DMS 273 treated with DMSO at 0.1 percent for 48 hours (cell line): ENCODE data around the gene CUX1.
"Not testable (repeated sequence)": the region's sequence is repeated elsewhere in the genome, so short reads cannot be mapped to it uniquely, and the experiment has no call there.

Source experiments
- DNase-seq: peaks from one replicate; lab custom pipeline; 2025; lab: John Stamatoyannopoulos, UW

Gene CUX1

GRCh38 chr7:101985057-101985902, 167.9 kb downstream of the CUX1 start:
- DNase-seq = no peak

GRCh38 chr7:101985903-101986734, 168.7 kb downstream of the CUX1 start:
- DNase-seq = no peak

DNA sequence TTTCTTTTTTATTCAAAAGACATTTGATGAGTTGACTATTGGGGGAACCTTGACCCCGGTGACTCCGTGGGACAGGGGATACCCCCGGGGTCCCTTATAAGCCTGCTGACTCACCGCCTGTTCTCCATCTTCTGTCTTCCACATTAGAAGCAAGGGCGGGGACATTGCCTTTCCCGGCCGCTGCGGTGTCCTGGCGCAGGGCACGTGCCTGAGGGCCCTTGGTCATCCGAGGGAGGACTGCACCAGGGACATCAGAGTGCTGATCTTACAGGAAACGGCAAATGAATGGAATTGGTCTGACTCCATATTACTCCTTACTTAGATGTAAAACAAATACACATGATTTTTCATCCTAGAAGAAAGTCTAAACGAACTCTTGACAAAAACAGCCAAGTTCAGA, 170.1 kb downstream of the CUX1 start:
- DNase-seq = no peak

- DNase-seq = not testable (repeated sequence)
Observed at GRCh38 chr7:101988060-101988459, 170.6 kb downstream of the CUX1 start.

GRCh38 chr7:101988513-101988912, 171.1 kb downstream of the CUX1 start:
- no peak for DNase-seq

GRCh38 chr7:101989101-101989500, 171.7 kb downstream of the CUX1 start:
- DNase-seq = no peak

GRCh38 chr7:101990811-101991418, 173.5 kb downstream of the CUX1 start:
- no peak for DNase-seq

DNA sequence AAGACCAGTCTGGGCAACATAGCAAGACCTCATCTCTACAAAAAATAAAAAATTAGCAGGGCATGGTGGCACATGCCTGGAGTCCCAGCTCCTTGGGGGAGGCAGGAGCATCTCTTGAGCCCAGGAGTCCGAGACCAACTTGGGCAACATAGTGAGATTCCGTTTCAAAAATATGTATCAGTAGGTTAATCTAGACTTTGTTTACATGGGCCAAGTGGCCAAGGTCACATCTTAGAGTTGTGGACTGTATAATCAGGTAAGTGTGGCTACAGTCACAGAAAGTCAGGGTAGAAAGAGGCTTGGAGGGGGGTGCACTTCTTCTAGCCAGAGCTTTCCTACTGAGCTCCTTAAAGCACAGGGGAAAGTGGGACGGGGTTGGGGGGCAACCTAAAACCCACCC, 174.4 kb downstream of the CUX1 start:
- no peak for DNase-seq

DNA sequence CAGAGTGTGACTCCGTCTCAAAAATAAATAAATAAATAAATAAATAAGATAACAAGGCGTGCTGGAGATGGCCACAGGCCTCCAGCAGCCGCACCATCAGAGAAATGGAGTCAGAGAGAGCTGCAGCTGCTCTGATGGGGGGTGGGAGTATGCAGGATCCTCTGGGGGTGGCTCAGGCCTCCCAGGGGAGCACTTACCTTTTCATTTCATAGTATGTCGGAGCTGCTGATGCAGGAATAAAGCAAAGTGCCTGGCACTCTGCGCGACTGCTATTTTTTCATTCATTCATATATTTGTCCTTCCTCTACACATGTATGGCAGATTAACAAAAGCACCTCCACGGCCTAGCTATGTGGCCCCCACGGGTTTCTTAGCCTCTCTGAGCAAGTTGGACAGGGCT, 175.9 kb downstream of the CUX1 start:
- DNase-seq = no peak

- DNase-seq = no peak
Observed at GRCh38 chr7:101995121-101995520, 177.7 kb downstream of the CUX1 start.

DNA sequence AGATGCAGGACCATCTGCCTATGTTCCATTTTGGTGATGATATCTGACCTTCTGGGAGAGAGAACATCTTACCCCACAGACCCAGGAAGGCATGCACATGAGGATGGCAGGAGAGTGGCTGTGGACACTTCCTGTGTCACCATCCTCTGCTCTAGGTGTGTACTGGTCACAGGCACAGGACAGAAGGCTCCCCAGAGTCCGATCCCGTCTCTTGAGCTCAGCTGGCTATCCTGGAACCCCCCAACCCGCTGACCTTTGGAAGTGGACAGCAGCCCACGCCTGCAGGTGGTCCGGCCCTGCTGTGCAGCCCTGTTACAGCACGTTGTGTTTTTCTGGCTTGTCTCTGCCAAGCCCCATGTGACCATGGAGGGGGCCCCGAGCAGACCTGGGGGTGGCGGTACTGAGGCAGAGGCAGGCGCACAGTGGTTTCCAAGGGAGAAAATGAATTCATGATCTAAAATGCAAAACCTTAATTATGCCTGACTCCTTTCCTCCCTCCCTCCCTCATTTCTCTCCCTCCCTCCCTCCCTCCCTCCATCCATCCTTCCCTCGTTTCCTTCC, 178.8 kb downstream of the CUX1 start:
- DNase-seq = no peak

DNA sequence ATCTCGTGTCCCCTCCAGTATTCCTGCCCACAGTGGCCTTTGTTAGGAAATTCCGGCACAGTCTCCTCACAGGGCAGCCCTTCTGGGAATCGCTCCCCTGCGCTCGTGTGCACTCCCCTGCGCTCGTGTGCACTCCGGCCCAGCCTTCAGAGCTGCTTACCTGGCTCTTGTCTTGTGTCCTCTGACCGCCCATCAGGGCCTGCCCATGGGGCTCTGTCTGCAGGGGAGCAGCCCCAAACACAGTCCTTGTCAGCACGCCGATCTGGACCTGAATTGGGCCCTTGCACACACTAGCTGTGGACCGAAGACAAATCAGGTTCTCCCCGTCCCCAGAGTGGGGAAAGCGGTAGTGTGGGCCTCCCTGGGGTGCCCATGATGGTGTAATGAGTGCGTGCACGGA, 179.4 kb downstream of the CUX1 start:
- no peak for DNase-seq

DNA sequence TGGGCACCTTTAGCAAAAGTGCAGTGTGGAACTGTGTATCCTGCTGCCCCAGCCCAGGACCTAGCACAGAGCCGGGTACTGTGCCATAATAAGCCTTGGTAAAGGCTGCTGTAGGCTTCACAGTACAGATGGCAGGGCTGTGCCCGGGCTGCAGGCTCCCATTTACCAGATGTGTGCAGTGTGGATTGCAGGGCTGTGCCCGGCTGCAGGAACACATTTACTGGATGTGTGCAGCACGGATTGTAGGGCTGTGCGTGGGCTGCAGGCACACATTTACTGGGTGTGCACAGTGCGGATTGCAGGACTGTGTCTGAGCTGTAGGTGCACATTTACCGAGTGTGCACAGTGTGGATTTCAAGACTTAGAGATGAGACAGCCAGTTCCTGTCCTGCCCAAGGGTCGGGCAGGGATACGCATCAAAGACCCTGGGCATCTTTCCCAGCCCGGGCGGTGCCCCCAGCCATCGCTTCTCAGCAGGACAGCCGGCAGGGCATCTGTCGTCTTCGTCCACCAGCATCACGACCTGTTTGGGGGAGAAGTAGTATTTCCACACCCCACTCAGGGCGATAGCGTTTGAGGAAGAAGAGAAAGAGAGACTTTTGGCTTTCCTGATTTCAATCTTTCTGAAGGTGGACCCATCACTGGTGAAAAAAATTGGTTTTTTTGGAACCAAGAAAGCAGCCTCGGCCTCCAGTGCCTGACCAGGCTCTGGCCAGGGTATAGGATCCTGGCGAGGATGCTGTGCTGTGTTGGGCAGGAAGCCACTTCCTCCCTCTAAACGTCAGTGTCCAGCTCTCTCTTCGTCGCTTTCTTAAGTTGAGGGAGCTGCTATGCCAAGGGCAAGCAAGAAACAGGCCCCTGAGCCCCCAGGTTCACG, 180.8 kb downstream of the CUX1 start:
- no peak for DNase-seq

DNA sequence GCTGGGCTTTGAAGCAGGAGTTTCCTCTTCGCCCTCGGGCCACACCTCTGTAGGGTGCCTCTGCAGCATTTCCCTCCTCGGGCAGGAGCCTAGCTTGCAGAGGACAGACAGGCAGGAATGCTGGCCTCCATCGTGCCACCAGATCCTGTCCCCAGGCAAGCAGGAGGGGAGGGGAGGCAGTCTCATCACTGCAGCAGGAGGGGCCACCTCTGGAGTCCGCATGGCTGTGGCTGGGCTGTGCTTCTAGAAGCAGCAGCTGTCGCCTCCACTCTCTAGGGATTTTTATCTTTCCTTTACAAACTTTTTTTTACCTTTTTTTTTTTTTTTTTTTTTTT, 181.4 kb downstream of the CUX1 start:
- DNase-seq = no peak

DNA sequence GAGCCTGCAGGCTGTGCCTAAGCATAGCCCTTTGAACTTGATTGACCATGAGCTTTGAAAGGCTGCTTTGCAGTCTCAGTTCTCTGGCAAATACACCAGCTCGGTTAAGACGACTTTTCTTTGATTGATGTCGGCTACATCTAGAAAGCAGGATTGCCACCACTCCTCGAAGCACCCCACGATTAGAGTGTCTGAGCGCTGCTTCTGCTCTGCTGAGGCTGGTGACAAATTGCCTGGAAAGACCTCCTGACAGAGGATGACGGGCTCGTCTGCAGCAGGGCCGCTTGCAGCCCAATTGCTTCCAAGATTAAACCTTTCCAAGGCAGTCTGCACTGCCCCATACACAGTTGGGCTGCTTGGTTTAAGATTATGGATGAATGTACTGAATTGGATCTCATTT, 182.0 kb downstream of the CUX1 start:
- DNase-seq = no peak

DNA sequence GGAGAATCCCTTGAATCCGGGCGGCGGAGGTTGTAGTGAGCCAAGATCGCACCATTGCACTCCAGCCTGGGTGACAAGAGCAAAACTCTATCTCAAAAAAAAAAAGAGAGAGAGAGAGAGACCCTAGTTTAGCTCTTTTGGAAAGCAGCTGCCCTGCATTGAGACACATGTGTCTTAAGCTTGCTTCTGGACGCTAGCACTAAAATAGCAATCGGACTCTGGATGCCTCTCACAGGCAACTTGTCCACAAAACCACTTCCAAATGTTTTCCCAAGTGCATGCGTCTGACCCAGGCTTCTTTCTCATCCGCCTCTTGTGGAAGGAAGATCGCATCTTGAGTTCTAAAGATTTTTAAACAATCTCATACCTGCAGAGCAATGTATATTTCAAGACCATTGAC, 182.7 kb downstream of the CUX1 start:
- no peak for DNase-seq

GRCh38 chr7:102004229-102004628, 186.8 kb downstream of the CUX1 start:
- DNase-seq = no peak

- no peak for DNase-seq
Observed at GRCh38 chr7:102004848-102005247, 187.4 kb downstream of the CUX1 start.

GRCh38 chr7:102005933-102006480, 188.6 kb downstream of the CUX1 start:
- DNase-seq = no peak

DNA sequence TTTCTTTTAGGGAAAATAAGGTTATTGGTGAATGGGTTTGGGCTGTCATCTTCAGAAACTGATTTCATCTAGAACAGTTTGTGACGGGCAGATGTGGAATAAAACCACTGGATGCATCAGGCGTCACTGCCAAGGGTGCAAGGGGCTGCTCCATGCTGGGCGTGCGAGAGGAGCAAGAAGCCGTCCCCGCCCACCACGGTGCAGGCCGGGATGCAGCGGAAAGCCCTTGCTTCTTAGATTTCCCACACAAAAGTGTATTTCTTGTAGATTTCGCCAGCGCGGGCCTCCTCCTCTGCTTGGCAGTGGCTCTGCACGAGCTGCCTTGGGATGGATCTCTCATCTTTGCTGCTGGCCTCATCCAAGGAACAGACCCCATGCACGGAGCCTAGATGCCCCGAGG, 189.3 kb downstream of the CUX1 start:
- no peak for DNase-seq

DNA sequence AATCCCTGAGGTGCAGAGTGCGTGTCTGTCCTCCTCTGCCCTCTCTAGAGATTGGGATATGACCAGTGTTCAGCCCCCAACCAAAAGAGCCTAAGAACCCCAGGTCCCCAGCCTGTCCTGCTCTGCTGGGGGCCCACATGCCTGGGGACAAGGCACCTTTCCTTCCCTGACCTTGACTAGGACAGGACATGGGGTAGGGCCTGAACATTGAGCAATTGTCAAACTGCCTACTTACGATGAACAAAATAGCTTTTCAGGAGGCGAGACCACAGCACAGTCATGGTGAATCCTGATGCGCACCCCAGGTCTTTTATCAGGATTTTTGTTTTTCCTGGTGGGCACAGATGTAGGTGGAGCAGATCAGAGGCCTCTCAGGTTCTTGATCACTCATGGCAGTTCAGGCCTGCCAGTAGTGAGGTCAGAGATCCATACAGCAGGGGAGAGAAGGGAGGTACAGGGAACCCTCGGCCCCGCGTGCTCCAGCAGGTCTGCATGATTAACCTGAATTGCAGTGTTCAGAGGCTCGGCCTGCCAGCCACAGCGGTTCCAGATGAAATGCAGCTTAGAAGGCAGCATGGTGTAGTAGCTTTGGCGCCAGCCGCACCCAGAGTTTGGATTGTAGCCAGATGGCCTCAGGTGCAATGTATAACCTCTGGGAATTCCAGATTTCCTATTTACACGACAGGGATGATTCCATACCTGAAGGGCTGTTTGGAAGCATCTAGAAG, 191.3 kb downstream of the CUX1 start:
- DNase-seq = no peak
